SU-DHL-6 (cell line): Measurements from ENCODE around the gene RPS6KA4.

Source experiments
- H2AFZ ChIP-seq: fragments of 200-600 bp; sonication (generic); 2 replicates; pipeline ENCODE4 v1.6.1; 2014; ENCODE audit warnings: low read depth, mild to moderate bottlenecking, moderate library complexity, mixed read lengths, antibody characterized with exemption, low read length; ENCODE audit not compliant: severe bottlenecking
- H3F3A ChIP-seq: fragments of 200-600 bp; shearing (Covaris generic); 2 replicates; pipeline ENCODE4 v1.6.0; 2016; ENCODE audit warnings: antibody characterized with exemption, mild to moderate bottlenecking; ENCODE audit not compliant: insufficient read depth
- H3K27ac ChIP-seq: fragments of 200-600 bp; sonication (generic); 2 replicates; pipeline ENCODE4 v1.5.1; 2016; ENCODE audit warnings: low read depth, mild to moderate bottlenecking, low read length, moderate library complexity, mixed read lengths
- H3K27me3 ChIP-seq: fragments of 200-600 bp; sonication (generic), shearing (Covaris generic); 2 replicates; pipeline ENCODE4 v1.6.0; 2014; ENCODE audit warnings: mild to moderate bottlenecking, low read length
- H3K36me3 ChIP-seq: fragments of 200-600 bp; sonication (generic); 2 replicates; pipeline ENCODE4 v1.6.1; 2014; ENCODE audit warnings: mild to moderate bottlenecking, low read length, mixed read lengths
- H3K4me2 ChIP-seq: fragments of 300-600, 200-600 bp; shearing (Covaris generic), sonication (generic); 2 replicates; pipeline ENCODE4 v1.6.0; 2014; ENCODE audit warnings: low read length, low read depth, mild to moderate bottlenecking; ENCODE audit not compliant: poor library complexity, severe bottlenecking
- H3K4me3 ChIP-seq: fragments of 200-600 bp; sonication (generic); 2 replicates; pipeline ENCODE4 v1.5.1; 2014; ENCODE audit warnings: antibody characterized with exemption, low read length, mild to moderate bottlenecking, mixed read lengths; ENCODE audit not compliant: insufficient read depth, poor library complexity, severe bottlenecking
- H3K79me2 ChIP-seq: fragments of 200-600 bp; sonication (generic); 2 replicates; pipeline ENCODE4 v1.6.1; 2014; ENCODE audit warnings: mild to moderate bottlenecking, low read length, moderate library complexity; ENCODE audit not compliant: insufficient read depth
- H3K9ac ChIP-seq: fragments of 200-600 bp; sonication (generic); 2 replicates; pipeline ENCODE4 v1.7.0; 2014; ENCODE audit warnings: mild to moderate bottlenecking, low read length
- H3K9me2 ChIP-seq: fragments of 200-600 bp; sonication (generic); replicated peaks from 2 replicates; pipeline ENCODE4 v1.6.1; 2014; ENCODE audit warnings: low read length; ENCODE audit not compliant: insufficient read depth
- H3K9me3 ChIP-seq: fragments of 200-600 bp; sonication (generic); 2 replicates; pipeline ENCODE4 v1.6.1; 2014; ENCODE audit warnings: low read length, mixed read lengths; ENCODE audit not compliant: insufficient read depth
- H4K20me1 ChIP-seq: fragments of 200-600 bp; sonication (generic); 2 replicates; pipeline ENCODE4 v1.6.1; 2014; ENCODE audit warnings: low read depth, mild to moderate bottlenecking, antibody characterized with exemption, low read length, moderate library complexity, mixed read lengths
- CTCF ChIP-seq: fragments of 200-600 bp; sonication (generic); IDR thresholded peaks from one replicate; pipeline ENCODE4 v1.5.1; 2017; ENCODE audit warnings: antibody characterized with exemption, mild to moderate bottlenecking, low read length, moderate library complexity; ENCODE audit not compliant: insufficient read depth, poor library complexity, severe bottlenecking
- EZH2phosphoT487 ChIP-seq: fragments of 200-600 bp; sonication (generic), shearing (Covaris generic); conservative IDR thresholded peaks from 2 replicates; pipeline ENCODE4 v1.6.1; 2018; ENCODE audit warnings: mild to moderate bottlenecking, antibody characterized with exemption, low read length, moderate library complexity, mixed read lengths

The RPS6KA4 gene

GRCh38 chr11:64324692-64325469 lies 34.1 kb upstream of the RPS6KA4 start:
- H3K27ac ChIP-seq, result no peak overlapping the region
- H3K9me3 ChIP-seq, result no peaks in the 10 kb centered on the region
- H3K4me2 ChIP-seq, result no peak overlapping the region
- H3F3A ChIP-seq, result no peaks in the 10 kb centered on the region
- no peaks in the 10 kb centered on the region for H3K36me3 ChIP-seq
- no peaks in the 10 kb centered on the region for H4K20me1 ChIP-seq
- H3K79me2 ChIP-seq, result no peaks in the 10 kb centered on the region
- no peaks in the 10 kb centered on the region for H3K27me3 ChIP-seq
- H2AFZ ChIP-seq, result no peak overlapping the region
- H3K9me2 ChIP-seq, result no peaks in the 10 kb centered on the region
- TF ChIP-seq EZH2phosphoT487 (no peak), CTCF (no peak)
- H3K4me3 ChIP-seq, result no peak overlapping the region
- H3K9ac ChIP-seq, result no peak overlapping the region

- H3K9me2 ChIP-seq, result no peaks in the 10 kb centered on the region
- no peak overlapping the region for H3K27ac ChIP-seq
- H3K4me3 ChIP-seq, result no peak overlapping the region
- H3F3A ChIP-seq, result no peaks in the 10 kb centered on the region
- H3K9me3 ChIP-seq, result no peaks in the 10 kb centered on the region
- no peaks in the 10 kb centered on the region for H3K36me3 ChIP-seq
- H3K4me2 ChIP-seq, result no peak overlapping the region
- H2AFZ ChIP-seq, result no peak overlapping the region
- H4K20me1 ChIP-seq, result no peaks in the 10 kb centered on the region
- no peak overlapping the region for H3K9ac ChIP-seq
- no peaks in the 10 kb centered on the region for H3K79me2 ChIP-seq
- TF ChIP-seq EZH2phosphoT487, result no peak
- TF ChIP-seq CTCF, result no peak
- no peaks in the 10 kb centered on the region for H3K27me3 ChIP-seq
Measured at GRCh38 chr11:64327375-64327774, 31.6 kb upstream of the RPS6KA4 start.

GRCh38 chr11:64327993-64328392 lies 31.0 kb upstream of the RPS6KA4 start:
- H4K20me1 ChIP-seq, result no peaks in the 10 kb centered on the region
- H3K79me2 ChIP-seq, result no peaks in the 10 kb centered on the region
- no peak overlapping the region for H3K4me3 ChIP-seq
- no peak overlapping the region for H3K4me2 ChIP-seq
- no peaks in the 10 kb centered on the region for H3K36me3 ChIP-seq
- H3K9ac ChIP-seq, result no peak overlapping the region
- no peaks in the 10 kb centered on the region for H3K9me2 ChIP-seq
- no peak for TF ChIP-seq EZH2phosphoT487
- no peak for TF ChIP-seq CTCF
- no peak overlapping the region for H3K27ac ChIP-seq
- no peaks in the 10 kb centered on the region for H3F3A ChIP-seq
- no peaks in the 10 kb centered on the region for H3K9me3 ChIP-seq
- no peak overlapping the region for H2AFZ ChIP-seq
- H3K27me3 ChIP-seq, result no peaks in the 10 kb centered on the region
